GM18508 (cell line): ENCODE measurements around the gene SCARF2.
"Not testable (repeated sequence)": the region's sequence is repeated elsewhere in the genome, so short reads cannot be mapped to it uniquely, and the experiment has no call there.

Experiments used
- ATAC-seq: cut with Tn5 transposase; IDR thresholded peaks from one replicate; pipeline ENCODE4 v1.9.1; 2021; ENCODE audit warnings: moderate number of reproducible peaks; ENCODE audit not compliant: insufficient read depth, unreplicated experiment

SCARF2 gene

GRCh38 chr22:20376281-20376680, 61.3 kb downstream of the SCARF2 start:
- not testable (repeated sequence) for ATAC-seq
